CD4-positive, alpha-beta T cell treated with Interleukin-2 at 100 ng/mL for 4 hours (primary cell): ENCODE data around the gene VWF.

ENCODE experiments used
- DNase-seq: peaks from one replicate; pipeline ENCODE4 v3.0.0-alpha.2; 2020; ENCODE audit warnings: low spot score

VWF gene

DNA sequence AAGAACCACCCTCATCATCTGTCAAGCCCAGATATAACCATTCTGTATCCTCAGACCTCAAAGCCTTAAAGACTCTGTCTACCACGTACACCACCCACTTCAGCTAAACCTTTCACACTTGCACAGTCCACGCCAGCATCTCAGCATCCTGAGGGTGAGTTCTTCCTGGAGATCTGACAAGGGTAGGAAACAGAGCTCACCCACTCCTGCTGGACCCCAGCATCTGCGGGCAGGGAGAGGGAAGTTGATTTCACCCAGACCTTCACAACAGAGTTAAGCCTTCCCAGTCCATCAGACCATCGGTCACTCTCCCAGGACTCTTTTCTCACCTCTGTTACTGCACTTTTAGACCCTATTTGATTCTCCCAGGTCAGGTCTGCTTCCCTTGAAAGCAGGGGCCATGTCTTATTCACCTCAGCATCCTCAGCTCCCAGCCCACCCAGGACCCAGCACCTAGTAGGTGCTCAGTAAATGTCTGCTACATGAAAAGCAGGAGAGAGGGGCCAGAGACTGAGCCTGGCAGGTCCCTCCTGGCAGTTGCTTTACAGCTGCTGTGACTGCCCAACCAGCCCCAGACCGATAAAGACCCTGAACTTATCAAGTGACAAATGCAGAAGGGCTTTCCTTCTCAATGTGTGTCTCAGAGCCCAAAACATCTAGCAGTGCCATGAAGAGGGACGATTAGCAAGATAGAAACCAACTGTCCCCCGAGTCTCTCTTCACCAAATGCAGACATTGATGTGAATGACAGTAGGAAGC lies 213.5 kb downstream of the VWF start:
- DNase-seq, result no peak

DNA sequence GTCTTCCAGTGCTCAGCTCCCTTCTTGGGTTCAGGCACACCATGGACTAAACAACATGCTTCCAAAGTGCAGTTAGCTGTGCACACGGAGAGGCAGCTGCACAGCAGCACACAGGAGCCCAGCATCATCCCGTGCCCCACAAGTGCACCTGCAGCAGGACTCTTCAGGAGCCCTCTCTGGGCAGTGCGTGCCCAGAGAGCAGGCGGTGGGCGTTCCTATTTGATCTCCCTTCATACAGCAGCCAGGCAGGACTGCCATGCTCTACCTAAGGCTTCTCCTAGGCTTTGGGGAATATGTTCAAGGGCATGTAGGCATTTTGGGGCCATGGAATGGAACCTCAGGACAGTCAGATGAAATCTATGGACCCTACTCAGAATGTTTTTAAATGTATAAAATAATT lies 214.9 kb downstream of the VWF start:
- no peak for DNase-seq

DNA sequence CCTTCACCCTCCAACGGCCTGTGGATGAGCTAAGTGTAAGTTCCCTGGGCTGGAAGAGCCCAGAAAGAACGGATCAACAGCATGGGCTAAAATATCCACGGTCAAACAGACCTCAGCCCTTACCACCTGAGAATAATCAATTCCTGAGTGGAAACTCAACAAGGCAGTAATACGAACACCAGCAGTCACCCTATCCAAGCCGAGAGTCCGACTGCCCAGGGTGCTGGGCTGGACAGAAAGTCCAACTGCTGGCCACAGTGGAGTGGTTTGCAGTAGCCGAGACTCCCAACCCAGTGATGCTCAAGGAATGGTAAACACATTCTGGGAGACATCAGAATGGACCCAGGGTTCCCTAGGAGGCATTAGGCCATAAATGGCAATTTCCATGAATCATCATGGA lies 216.2 kb downstream of the VWF start:
- DNase-seq, result no peak

DNA sequence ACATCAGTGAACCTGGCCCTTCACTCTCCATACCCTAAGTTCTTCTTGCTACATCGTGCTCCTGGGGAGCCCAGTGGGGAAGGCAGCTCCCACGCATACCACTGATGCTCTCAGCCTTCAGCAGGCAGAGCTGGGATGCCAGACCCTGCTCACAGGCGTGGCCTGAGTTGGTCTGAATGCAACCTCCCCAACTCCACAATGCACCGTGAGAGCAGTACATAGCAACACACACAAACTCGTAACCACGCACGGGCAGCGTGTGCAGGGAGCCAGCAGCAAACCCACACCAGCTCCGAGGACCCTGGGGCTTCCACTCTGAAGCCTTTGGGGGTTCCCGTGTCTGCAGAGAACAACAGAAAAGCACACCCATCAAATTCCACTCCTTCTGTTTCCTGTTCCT lies 216.7 kb downstream of the VWF start:
- no peak for DNase-seq

DNA sequence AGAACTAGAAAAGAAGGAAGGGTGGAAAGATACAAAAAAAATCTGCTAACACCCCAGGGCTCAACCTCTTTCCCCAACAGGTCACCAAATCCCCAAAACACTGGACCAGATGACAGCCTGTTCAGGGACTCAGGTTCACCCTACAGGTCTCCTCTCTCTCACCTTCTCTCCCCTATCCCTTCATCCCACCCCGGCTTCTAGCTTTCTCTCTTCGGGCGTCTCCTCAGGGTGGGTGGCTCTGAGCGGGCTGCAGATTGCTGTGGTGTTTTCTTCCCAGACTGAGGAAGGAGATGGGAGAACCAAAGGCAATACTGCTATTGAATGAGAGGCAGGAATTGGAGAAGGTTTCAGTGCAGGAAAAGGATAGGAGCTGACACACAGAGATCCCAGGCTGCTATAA lies 218.7 kb downstream of the VWF start:
- DNase-seq, result no peak

DNA sequence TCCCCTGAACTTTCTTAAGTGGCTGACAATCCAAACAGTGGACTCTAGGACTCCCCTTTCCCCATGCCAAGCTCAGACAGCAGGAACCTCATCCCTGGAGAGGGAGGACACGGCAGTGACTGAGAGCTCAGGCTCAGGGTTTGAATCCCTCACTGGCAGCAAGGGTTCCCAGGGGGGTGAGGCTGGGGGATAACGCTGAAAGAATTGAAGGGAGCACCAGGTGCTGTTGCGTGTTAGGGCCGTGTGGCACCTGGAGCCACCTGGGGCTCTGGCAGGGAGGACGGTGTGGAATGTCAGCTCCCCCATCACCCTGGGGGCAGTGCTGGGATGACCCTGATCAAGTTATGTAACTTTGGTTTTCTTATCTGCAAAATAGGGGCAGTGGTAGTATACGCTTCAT lies 219.5 kb downstream of the VWF start:
- DNase-seq, result no peak

DNA sequence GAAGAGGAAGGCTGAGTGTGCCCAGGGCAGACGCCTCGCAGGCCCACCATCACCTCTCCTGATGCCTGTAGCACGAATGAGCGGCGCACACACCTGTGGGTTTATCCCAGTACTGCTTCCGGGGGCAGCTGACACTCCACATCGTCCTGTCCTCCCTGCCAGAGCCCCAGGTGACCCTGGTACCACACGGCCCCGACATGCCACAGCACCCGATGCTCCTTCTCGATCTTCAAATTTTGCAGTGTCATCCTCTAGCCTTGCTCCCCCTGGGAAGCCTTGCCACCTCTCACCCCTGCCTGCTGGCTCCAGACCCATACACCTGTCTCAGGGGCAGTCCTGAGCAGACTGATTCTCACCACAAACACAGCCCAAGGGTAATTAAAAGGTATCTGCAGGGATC lies 220.0 kb downstream of the VWF start:
- no peak for DNase-seq

DNA sequence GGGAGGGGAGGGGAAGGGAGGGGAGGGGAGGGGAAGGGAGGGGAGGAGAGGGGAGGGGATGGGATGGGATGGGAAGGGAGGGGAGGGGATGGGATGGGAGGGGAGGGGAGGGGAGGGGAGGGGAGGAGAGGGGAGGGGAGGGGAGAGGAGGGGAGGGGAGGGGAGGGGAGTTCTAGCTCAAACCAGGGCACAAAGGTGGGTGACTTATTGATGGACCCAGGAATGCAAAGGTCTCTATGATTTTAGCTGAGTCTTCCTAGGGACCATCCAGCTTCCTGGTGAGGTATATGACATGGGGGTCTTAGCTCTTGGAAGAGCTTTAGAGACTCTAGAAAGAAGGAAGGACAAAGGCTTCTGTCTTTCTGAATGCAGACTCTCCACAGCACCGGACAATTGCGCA lies 221.7 kb downstream of the VWF start:
- no peak for DNase-seq

DNA sequence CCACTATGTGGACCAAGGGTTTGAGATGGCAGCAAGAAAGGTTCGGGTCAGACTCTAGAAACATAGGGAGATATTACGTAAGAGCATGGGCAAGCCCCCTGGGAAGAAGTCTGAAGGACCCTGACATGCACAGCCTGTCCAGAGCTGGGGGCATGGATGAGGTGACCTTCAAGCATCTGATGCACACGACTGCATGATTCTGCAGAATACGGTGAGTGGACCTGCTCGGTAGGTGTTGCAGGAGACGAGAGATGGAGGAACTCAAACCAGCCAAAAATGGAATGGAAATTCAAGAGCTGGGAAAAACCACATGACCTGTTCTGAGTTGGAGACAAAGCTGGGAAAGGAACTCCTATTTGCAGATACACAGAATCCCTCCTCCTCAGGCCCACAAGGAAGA lies 223.1 kb downstream of the VWF start:
- no peak for DNase-seq

DNA sequence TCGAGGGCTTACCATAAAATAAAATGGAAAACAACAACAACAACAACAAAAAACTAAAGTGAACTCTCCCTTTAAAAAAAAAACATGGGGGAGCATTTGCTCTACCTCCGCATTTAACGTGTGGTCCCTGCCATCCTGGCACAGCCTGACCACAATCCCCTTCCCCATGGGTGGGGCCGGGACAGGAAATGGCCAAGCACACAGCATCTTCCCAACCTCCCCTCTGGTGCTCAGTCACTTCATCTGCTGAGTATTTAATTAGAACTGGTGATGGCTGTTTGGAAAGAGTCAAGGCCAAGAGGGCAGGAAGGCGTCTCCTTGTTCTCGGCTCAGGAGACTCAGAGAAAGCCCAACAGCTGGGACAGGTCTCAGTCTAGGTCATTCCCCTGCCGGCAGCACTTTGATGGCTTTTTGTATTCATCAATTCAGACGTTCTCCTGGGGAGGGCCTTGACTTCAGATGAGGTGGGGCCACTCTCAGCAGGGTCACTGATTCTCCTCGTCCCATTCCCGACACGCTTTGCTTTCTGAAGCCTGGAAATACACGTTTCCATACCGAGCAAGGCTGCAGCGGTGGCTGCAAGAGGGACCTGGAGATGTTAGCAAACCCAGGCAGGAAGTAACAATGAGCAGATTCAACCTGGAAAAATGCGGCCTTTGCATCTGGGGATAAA lies 223.8 kb downstream of the VWF start:
- no peak for DNase-seq

DNA sequence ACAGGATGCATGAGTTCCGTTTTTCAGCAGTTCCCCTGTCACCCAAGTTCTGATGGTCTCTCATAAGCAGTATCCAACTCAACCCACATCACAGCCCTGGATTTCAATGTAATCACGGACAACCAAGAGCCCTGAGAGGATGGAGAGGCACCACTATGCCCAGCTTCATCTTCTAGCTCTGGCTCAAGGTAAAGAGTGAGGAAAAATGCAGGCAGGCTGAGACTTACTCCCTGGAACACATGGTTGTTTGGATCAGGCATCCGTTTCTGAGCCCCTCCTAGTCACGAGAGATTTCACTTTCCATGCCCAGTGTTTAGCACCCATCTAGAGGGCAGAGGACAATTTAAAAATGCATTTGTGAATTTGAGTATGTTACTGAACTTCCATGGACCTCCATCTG lies 224.4 kb downstream of the VWF start:
- no peak for DNase-seq

DNA sequence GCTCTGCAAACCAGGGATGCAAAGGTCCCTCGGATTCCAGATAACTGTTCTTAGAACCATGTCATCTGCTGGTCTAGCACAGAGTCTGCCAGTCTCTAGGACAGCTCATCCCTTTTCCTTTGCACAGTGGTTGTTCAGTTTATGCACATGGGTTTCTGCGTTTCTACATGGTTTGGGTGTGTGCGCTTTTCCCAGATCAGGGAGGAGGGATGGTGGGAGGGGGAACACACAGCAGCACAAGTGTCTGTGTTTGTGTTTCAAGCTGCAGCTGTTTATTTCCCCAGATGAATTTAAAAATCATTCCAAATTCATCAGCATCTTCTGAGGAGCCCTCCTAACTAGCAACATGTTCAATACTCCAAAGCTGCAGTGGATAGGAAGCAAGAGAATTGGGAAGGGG lies 224.8 kb downstream of the VWF start:
- no peak for DNase-seq

DNA sequence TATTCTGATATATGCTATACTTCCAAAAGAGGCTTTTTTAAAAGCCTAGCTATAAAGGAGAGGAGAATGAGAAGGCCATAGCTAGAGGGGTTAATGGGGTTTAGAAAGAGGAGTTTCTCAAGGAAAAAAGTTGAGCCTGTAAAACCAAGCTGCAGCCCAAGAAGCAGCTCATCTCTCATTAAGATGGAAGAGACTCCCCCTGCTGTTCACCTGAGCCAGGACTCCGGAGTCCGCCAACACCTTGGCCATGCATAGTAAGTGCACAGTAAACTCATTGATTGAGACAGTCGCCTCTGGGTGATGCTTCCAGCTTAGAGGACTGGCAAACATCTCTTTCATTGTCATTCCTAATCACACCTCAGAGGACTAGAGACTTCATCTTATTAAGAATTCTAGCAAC lies 225.6 kb downstream of the VWF start:
- no peak for DNase-seq
